ENCODE results near the gene BACH1. TPM values are rescaled to one million over a fixed set of nuclear protein-coding genes. Genes with fewer than 3 reads are reported as not detected.
"Not testable (repeated sequence)": the region's sequence is repeated elsewhere in the genome, so short reads cannot be mapped to it uniquely, and the experiment has no call there.

The BACH1 gene
- total RNA-seq, 2 experiments from 2014 or later, result 19.1 to 22.1 TPM

DNA sequence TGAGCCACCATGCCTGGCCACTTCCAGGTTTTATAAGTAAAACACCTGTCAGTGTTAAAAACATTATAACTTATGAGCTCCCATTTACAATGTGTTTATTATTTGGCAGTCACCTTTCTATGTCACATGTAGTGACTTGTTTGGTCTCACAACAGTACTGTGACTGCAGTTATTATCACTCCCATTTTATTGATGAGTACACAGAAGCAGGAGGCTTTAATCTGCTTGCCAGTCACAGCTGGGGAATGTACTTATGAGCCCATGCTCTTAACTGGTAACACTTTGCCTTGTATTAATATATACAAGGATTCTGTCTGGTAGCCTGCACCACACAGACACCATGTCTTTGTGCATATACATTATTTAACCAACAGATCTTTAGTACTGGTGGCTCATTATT is 31.1 kb upstream of the BACH1 start:
- H3K4me3 Mint-ChIP-seq, result no peak overlapping the region
- peaks cover 17% of the 10 kb centered on the region for H3K27me3 Mint-ChIP-seq
- no peaks in the 10 kb centered on the region for H3K4me1 Mint-ChIP-seq
- DNase-seq (no peak), ATAC-seq (no peak)
- H3K27ac Mint-ChIP-seq, result no peak overlapping the region
- H3K9me3 Mint-ChIP-seq (ENCODE audit: low read depth), result no peaks in the 10 kb centered on the region
- CTCF ChIA-PET, result interaction anchor here (1.0 kb wide), 1 partner anchor 109 kb away, joined by 3 read pairs; no protein-coding TSS in a partner anchor
- no peaks in the 10 kb centered on the region for H3K36me3 Mint-ChIP-seq

DNA sequence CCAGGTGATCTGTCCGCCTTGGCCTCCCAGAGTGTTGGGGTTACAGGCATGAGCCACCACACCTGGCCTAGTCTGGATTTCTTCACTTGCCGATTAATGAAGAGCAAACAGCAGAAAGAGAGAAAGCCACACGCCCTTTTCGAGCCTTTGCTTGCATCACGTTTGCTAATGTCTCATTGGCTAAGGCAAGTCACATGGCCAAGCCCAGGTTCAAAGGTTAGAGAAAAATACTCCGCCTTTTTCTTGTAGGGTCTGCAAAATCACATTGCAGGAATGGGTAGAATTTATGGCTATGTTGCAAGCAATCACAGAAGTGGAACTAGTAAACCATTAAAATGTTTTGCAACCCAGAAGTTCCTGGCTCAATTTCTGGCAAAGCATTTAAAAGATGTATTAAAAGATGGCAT is 26.8 kb upstream of the BACH1 start:
- Mint-ChIP-seq H3K36me3 (no peaks in the 10 kb centered on the region), H3K27me3 (peaks cover 21% of the 10 kb centered on the region), H3K27ac (no peak overlapping the region), H3K4me3 (no peak overlapping the region), H3K4me1 (no peaks in the 10 kb centered on the region), H3K9me3 (ENCODE audit: low read depth) (no peaks in the 10 kb centered on the region)
- CTCF ChIA-PET, result no interaction called here
- no peak for DNase-seq
- ATAC-seq, result no peak

DNA sequence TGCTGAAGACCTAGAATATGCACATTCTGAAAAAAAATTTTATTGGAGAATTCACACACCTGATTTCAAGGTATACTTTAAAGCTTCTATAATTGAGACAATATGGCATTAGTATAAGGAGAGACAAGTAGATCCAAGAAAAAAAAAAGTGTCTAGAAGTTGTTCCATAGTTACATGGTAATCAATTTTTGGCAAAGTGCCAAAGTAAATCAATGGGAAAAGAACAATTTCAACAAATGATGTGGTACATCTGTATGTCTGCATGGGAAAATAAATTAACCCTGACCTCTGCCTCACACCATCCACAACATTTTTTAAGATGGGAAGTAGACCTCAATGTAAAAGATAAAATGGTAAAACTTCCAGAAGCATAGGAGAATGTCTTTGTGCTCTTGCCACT is 21.3 kb upstream of the BACH1 start:
- DNase-seq (no peak), ATAC-seq (no peak)
- no peak overlapping the region for H3K27ac Mint-ChIP-seq
- H3K4me1 Mint-ChIP-seq, result no peaks in the 10 kb centered on the region
- peaks cover 35% of the 10 kb centered on the region for H3K27me3 Mint-ChIP-seq
- no peaks in the 10 kb centered on the region for H3K36me3 Mint-ChIP-seq
- no peaks in the 10 kb centered on the region for H3K9me3 Mint-ChIP-seq (ENCODE audit: low read depth)
- H3K4me3 Mint-ChIP-seq, result no peak overlapping the region
- CTCF ChIA-PET, result no interaction called here

DNA sequence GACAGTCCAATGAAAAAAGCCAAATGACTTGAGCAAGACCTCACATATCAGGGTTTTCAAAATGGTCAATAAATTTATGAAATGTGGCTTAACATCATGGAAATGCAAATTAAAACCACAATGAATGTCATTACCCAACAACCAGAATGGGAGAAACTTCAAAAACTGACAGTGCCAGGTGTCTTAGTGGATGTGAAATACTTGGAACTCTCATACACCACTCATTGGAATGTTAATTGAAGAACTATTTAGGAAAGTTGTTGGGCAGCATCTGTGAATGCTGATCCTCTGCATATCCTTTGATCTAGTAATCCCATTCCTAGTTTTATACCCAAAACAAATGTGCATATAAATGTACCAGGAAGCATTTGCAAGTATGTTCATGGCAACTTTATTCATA is 19.2 kb upstream of the BACH1 start:
- Mint-ChIP-seq H3K4me3 (no peak overlapping the region), H3K27ac (no peak overlapping the region), H3K4me1 (no peaks in the 10 kb centered on the region), H3K9me3 (ENCODE audit: low read depth) (no peaks in the 10 kb centered on the region), H3K27me3 (peaks cover 38% of the 10 kb centered on the region), H3K36me3 (no peaks in the 10 kb centered on the region)
- DNase-seq, result no peak
- ATAC-seq, result no peak
- CTCF ChIA-PET, result no interaction called here

DNA sequence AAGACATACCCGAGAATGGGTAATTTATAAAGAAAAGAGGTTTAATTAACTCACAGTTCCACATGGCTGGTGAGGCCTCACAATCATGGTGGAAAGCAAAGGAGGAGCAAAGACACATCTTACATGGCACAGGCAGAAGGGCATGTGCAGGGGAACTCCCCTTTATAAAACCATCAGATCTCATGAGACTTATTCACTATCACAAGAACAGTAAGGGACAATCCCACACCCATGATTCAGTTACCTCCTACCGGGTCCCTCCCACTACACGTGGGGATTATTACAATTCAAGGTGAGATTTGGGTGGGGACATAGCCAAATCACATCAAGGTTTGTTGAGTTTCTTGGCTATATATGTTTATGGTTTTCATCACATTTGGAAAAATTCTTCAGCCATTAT is 16.9 kb upstream of the BACH1 start:
- ATAC-seq; DNase-seq; CTCF ChIA-PET; H3K4me3 Mint-ChIP-seq; H3K9me3 Mint-ChIP-seq (ENCODE audit: low read depth); H3K27ac Mint-ChIP-seq; H3K4me1 Mint-ChIP-seq; H3K36me3 Mint-ChIP-seq: not testable (repeated sequence)
- peaks cover 36% of the 10 kb centered on the region for H3K27me3 Mint-ChIP-seq

DNA sequence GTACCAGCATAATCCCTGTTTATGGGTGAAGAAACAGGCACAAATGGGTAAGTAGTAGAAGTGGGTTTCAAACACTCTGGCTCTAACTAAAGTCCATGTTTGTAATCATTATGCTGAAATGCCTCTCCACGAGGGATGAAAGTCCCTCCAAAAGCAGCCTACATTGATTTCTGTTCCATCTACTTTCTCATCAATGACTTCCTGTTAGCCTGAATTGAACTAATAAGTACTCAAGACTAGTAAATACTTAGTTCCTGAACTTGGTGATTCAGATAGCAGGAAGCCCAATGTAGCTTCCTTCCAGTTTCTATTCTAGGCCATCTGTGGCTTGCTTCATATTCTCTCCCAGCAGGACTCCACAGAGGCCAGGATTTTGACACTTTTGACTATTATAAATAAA is 11.3 kb upstream of the BACH1 start:
- peaks cover 2% of the 10 kb centered on the region for H3K4me1 Mint-ChIP-seq
- peaks cover 24% of the 10 kb centered on the region for H3K27me3 Mint-ChIP-seq
- no peak for ATAC-seq
- no peaks in the 10 kb centered on the region for H3K36me3 Mint-ChIP-seq
- CTCF ChIA-PET, result no interaction called here
- no peak overlapping the region for H3K27ac Mint-ChIP-seq
- no peaks in the 10 kb centered on the region for H3K9me3 Mint-ChIP-seq (ENCODE audit: low read depth)
- no peak for DNase-seq
- no peak overlapping the region for H3K4me3 Mint-ChIP-seq

DNA sequence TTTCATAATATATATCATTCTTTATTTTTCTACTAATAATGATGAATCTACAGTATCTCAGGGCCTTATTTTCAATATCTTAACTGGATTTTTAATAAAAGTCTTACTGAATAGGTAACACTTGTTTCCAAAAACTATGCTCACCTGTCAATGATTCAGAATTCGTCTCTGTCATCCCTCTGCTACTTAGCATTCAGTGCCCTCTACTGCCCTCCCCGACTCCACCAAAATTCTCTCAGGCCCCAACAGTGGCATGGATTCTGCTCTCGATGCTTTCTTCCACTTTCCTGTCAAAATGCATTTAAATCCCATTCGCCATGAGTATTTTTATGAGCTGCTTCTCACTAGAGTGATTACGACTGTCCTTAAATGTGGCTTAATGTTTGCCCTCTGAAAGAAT is 10.5 kb upstream of the BACH1 start:
- Mint-ChIP-seq H3K27ac (no peak overlapping the region), H3K27me3 (peaks cover 17% of the 10 kb centered on the region), H3K4me1 (peaks cover 2% of the 10 kb centered on the region), H3K36me3 (no peaks in the 10 kb centered on the region), H3K4me3 (no peak overlapping the region), H3K9me3 (ENCODE audit: low read depth) (no peaks in the 10 kb centered on the region)
- no peak for ATAC-seq
- no peak for DNase-seq
- CTCF ChIA-PET, result no interaction called here

DNA sequence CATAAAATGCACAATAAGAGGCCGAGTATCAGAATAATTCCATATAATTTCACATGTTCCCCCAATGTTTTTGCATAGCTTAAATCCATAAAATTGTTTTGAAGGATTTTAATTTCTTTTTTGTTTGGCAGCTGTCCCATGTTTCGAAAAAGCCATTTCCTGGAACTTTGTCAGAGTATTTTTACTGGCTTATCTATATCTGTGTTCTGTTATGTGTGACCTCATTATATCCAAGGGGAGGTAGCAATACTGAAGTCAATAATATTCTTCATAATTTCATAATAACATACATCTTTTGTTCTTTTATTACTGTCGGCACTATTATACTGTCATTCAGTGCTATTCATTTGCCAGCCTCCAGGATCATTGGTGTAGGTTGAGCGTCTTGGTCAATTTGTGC is 9.4 kb upstream of the BACH1 start:
- DNase-seq (no peak), ATAC-seq (no peak)
- Mint-ChIP-seq H3K27me3 (peaks cover 19% of the 10 kb centered on the region), H3K4me3 (no peak overlapping the region), H3K4me1 (peaks cover 2% of the 10 kb centered on the region), H3K9me3 (ENCODE audit: low read depth) (no peaks in the 10 kb centered on the region), H3K27ac (no peak overlapping the region), H3K36me3 (no peaks in the 10 kb centered on the region)
- CTCF ChIA-PET, result no interaction called here

DNA sequence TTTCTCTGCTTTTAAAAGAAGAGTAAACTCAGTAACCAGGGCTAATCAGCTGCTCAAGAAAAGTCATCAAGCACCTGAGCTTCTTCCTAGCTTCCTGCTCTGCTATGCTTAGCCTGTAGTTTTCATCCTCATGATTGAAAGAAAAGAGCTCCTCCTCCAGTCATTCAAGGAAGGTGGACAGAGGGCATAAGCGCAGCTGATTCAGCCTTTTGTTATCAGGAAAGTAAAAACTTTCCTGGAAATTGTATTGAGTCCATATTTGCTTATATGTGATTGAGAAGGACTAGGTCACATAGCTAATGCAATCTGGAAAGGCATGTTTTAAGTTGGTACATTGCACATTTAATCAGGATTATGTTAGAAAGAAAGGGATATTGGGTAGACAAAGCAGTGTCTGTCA is 8.5 kb upstream of the BACH1 start:
- H3K4me1 Mint-ChIP-seq, result peaks cover 2% of the 10 kb centered on the region

DNA sequence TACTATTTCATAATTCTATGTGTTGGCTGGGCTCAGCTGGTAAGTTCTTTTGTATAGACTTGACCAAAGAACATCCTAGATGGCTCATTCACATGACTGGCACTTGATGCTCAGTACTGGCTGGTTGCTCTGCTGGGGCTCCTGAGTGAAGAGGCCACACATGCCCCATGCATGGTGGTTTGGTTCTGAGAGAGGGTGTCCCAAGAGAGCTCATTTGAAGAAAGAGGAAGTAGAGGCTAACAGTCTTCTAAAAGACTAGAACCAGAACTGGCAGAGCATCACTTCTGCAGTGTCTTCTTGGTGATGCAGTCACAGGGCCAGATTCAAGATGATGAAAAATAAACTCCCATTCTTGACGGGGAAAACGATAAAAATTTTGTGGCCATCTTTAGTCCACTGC is 5.2 kb upstream of the BACH1 start:
- peaks cover 33% of the 10 kb centered on the region for H3K27me3 Mint-ChIP-seq
- CTCF ChIA-PET, result no interaction called here
- no peak for DNase-seq
- H3K4me1 Mint-ChIP-seq, result peaks cover 6% of the 10 kb centered on the region
- no peak overlapping the region for H3K4me3 Mint-ChIP-seq
- no peak overlapping the region for H3K27ac Mint-ChIP-seq
- no peaks in the 10 kb centered on the region for H3K9me3 Mint-ChIP-seq (ENCODE audit: low read depth)
- ATAC-seq, result no peak
- H3K36me3 Mint-ChIP-seq, result no peaks in the 10 kb centered on the region

More for the DNA sequence above, 8.5 kb upstream of the BACH1 start:
- H3K27me3 Mint-ChIP-seq, result peaks cover 22% of the 10 kb centered on the region
- no peak overlapping the region for H3K4me3 Mint-ChIP-seq
- no peak overlapping the region for H3K27ac Mint-ChIP-seq
- no peaks in the 10 kb centered on the region for H3K36me3 Mint-ChIP-seq
- CTCF ChIA-PET, result interaction anchor here (1.3 kb wide), 1 partner anchor 12 kb away, joined by 3 read pairs; no protein-coding TSS in a partner anchor
- no peaks in the 10 kb centered on the region for H3K9me3 Mint-ChIP-seq (ENCODE audit: low read depth)
- DNase-seq (no peak), ATAC-seq (no peak)

DNA sequence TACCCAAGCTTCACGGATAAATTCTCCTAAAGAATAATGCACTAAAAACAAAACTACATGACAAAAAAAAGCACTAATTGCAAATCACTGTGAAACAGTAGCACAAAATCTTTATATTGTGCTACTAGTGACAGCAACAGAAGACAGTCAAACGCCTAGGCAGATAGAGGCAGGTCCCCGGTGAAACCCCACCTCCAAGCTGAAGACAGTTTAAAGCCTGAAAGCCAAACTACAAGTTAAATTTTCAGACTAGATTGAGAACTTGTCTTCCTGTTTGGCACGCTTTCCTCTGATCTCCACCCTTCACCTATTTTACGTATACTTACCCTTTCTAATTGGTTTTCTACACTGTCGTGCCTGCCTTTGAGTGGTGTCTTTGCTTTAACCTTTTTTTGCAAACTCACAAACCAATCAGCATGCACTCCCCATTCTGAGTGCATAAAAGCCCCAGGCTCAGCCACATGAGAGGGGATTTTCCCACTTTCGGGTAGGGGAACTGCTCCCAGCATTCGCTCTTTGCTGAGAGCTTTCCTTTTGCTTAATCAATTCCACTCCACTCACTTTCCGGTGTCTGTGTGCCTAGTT is 3.6 kb upstream of the BACH1 start:
- peaks cover 28% of the 10 kb centered on the region for H3K27me3 Mint-ChIP-seq
- H3K4me1 Mint-ChIP-seq, result peaks cover 13% of the 10 kb centered on the region
- ATAC-seq (no peak), DNase-seq (no peak)
- no peaks in the 10 kb centered on the region for H3K36me3 Mint-ChIP-seq
- no peak overlapping the region for H3K4me3 Mint-ChIP-seq
- no peak overlapping the region for H3K27ac Mint-ChIP-seq
- no peaks in the 10 kb centered on the region for H3K9me3 Mint-ChIP-seq (ENCODE audit: low read depth)
- CTCF ChIA-PET, result no interaction called here

DNA sequence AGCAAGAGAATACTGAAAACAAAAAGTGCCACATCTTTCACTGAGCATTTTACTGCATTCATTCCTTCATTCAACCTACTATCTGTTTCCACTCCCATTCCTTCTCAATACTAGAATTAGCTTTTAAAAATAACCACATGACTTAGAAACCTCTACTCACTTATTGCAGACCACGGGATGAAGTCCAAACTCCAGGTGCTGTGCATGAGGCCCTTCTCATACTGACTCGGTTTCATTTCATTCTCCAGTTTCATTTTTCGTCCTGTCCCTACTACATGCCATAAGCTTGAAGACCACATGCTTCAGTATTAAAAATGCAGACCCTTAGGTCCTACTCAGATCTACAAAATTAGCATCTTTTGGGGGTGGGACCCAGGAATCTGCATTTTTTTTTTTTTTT is 2.3 kb upstream of the BACH1 start:
- Mint-ChIP-seq H3K27me3 (peaks cover 26% of the 10 kb centered on the region), H3K36me3 (peaks cover 2% of the 10 kb centered on the region), H3K9me3 (ENCODE audit: low read depth) (no peaks in the 10 kb centered on the region), H3K27ac (no peak overlapping the region), H3K4me3 (no peak overlapping the region), H3K4me1 (peaks cover 22% of the 10 kb centered on the region)
- CTCF ChIA-PET, result no interaction called here
- no peak for DNase-seq
- ATAC-seq, result no peak

DNA sequence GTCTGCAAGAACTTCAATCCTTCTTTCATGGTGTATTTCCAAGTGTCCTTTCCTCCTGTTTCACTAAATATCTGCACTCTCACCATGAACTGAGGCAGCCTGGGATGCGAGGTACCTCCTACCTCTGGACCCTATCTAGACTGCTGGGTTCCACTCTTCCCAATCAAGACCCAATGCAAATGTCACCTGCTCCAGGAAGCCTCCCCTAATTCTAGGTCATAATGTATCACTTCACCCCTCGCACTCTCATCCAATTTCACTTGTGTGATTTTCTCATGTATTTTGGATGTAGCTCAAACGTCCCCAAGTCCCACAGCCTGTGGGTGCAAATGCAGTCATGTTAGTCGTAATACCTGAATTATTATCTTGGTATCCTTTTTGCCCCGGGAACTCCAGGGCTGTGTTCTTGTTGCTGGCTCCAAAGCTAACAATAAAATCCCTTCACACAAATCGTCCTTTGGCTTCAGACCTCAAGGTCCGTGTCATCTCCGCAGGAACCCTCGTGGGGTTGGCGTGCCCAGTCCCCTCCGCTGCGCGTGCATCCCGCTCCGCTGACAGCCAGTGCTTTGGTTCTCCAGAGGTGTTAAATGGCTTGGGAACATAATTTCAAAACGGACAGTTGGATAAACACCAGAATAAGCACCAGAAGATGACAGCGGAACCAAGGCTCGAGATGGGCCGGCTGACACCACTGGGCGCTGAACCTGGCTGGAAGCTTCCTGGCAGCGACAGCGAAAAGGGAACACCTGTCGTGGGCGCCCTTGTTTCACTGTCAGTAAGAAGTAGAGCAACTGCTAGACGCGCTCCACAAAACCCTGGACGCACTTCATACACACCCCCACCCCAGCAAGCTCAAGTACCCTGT is 1.0 kb upstream of the BACH1 start:
- no peak for ATAC-seq
- DNase-seq, result no peak
- CTCF ChIA-PET, result interaction anchor here (1.4 kb wide), 1 partner anchor 74 kb away, joined by 3 read pairs; no protein-coding TSS in a partner anchor
- Mint-ChIP-seq H3K27me3 (peaks cover 26% of the 10 kb centered on the region), H3K36me3 (peaks cover 2% of the 10 kb centered on the region), H3K9me3 (ENCODE audit: low read depth) (no peaks in the 10 kb centered on the region), H3K27ac (no peak overlapping the region), H3K4me3 (peak overlapping the region; percentile 2), H3K4me1 (peaks cover 31% of the 10 kb centered on the region)
